Motor neuron (in vitro differentiated cells): ENCODE results near the gene GPR108. TPM values are rescaled to one million over a fixed set of nuclear protein-coding genes. Genes with fewer than 3 reads are reported as not detected.

Experiments
- ATAC-seq, 8 experiments: fragments of 200-7000 bp; cut with Tn5 transposase; replicated peaks in 6 of 8; 2 replicates each; pipeline ENCODE4 v1.8.0; 2021; ENCODE audit warnings: mild to moderate bottlenecking in 8 of 8, moderate library complexity in 8 of 8
- H3K27ac ChIP-seq, 2 donors: fragments of 250-450 bp; sonication (Bioruptor Pico); 2 replicates each; pipeline ENCODE4 v1.9.0; 2021; ENCODE audit warnings: antibody characterized with exemption in 2 of 2, mild to moderate bottlenecking in 2 of 2, moderate library complexity in 1 of 2
- H3K4me1 ChIP-seq, 2 donors: fragments of 250-450 bp; sonication (Bioruptor Pico); replicated peaks in 1 of 2; 2 replicates each; pipeline ENCODE4 v1.6.1; 2021; ENCODE audit warnings: antibody characterized with exemption in 2 of 2, mild to moderate bottlenecking in 2 of 2, moderate library complexity in 1 of 2
- H3K4me3 ChIP-seq, 5 donors: fragments of 250-450 bp; sonication (Bioruptor Pico); 2 replicates each; pipeline ENCODE4 v1.9.0; 2021; ENCODE audit warnings: antibody characterized with exemption in 5 of 5, mild to moderate bottlenecking in 5 of 5, moderate library complexity in 4 of 5
- WGBS, 10 experiments: fragments of 450-650 bp; shearing (Covaris generic); methylation state at CpG; one replicate each; pipeline ENCODE4 v1.0.0; 2022; 5-methylcytosine and 5-hydroxymethylcytosine counted together
- in situ Hi-C, 9 experiments: fragments of 400-800 bp; cut with MboI; loops; one replicate each; pipeline ENCODE4 v1.15.0; 2021; ENCODE audit warnings: low sequenced_read_pairs in 9 of 9, low pct_unique_long_range_greater_than_20kb in 2 of 9; ENCODE audit not compliant: unreplicated experiment in 9 of 9
- total RNA-seq, 8 experiments: library from RNA; unstranded; fragments of 300-600 nt; gene quantifications; 2 replicates each; pipeline versions ENCODE4 v1.2.3 to v1.2.4, GENCODE V29; 2022

The GPR108 gene
- total RNA-seq, 8 experiments from 2014 or later = 19.0 to 76.9 (median 31.0) TPM

- in situ Hi-C loops = no loop called here
- peaks cover 0 to 2% of the 10 kb centered on the region in 2 donors for H3K4me1 ChIP-seq
- no peak overlapping the region for H3K4me3 ChIP-seq
- H3K27ac ChIP-seq = no peak overlapping the region
- ATAC-seq = peak in 5 of 8 experiments; percentile 4 to 84 (median 62)
- 40 to 100% (median 100%) methylated on average over 1 to 3 of the region's 21 CpGs; no CpG with 5 or more reads in 7 of the 10 experiments for WGBS, 10 experiments
These were observed 18.4 kb downstream of the GPR108 start for GRCh38 chr19:6718741-6719539.

- Histone ChIP-seq H3K27ac (no peak overlapping the region), H3K4me3 (no peak overlapping the region), H3K4me1 (peaks cover 0 to 2% of the 10 kb centered on the region in 2 donors)
- in situ Hi-C loops = no loop called here
- WGBS, 10 experiments = 0% methylated on average over 2 of the region's 23 CpGs; no CpG with 5 or more reads in 9 of the 10 experiments
- ATAC-seq = peak in 1 of 8 experiments; percentile 13
These were observed 19.2 kb downstream of the GPR108 start for GRCh38 chr19:6718111-6718740.

DNA sequence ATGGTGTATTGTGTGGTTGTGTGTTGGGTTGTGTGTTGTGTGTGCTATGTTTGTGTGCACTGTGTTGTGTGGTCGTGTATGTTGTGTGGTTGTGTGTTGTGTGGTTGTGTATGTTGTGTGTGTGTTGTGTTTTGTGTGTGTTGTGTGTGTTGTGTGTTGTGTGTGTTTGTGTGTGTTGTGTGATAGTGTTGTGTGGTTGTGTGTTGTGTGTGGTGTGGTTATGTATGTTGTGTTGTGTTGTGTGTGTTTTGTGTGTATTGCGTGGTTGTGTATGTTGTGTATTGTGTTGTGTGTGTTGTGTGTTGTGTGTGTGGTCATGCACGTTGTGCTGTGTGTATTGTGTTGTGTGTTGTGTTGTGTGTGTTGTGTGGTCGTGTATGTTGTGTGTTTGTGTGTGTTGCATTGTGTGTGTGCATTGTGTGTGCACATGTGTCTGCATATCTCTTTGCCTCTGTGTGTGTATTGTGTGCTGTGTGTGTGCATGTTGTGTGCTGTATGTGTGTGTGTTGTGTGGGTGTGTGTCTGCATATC lies 19.9 kb downstream of the GPR108 start:
- 31 to 86% (median 62%) methylated on average over 1 to 4 of the region's 4 CpGs; no CpG with 5 or more reads in 1 of the 10 experiments for WGBS, 10 experiments
- ATAC-seq = no peak
- Histone ChIP-seq H3K4me1 (peaks cover 0 to 2% of the 10 kb centered on the region in 2 donors), H3K4me3 (no peak overlapping the region), H3K27ac (no peak overlapping the region)
- in situ Hi-C loops = no loop called here

- H3K4me1 ChIP-seq = peaks cover 0 to 2% of the 10 kb centered on the region in 2 donors
- no peak overlapping the region for H3K27ac ChIP-seq
- ATAC-seq = no peak
- 50 to 86% methylated on average over 1 to 3 of the region's 10 CpGs; no CpG with 5 or more reads in 8 of the 10 experiments for WGBS, 10 experiments
- in situ Hi-C loops = no loop called here
- H3K4me3 ChIP-seq = no peak overlapping the region
These were observed 20.3 kb downstream of the GPR108 start for GRCh38 chr19:6717036-6717435.

DNA sequence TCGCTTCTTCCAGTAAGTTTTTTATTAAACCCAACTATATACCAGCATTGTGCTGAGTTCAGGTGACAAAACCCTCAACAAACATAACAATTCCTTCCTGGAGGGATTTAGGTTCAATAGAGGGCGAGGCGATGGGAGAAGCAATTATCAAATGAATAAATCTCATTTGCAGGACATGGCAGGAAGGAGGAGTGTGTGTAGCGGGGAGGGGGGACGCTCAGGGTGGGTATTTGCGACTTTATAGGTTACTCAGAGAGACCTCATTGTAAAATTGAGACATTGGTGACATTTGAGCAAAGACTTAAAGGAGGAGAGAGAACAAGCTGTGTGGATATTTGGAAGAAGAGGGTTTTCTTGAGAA lies 20.8 kb downstream of the GPR108 start:
- 33 to 100% (median 60%) methylated on average over 1 to 6 of the region's 6 CpGs for WGBS, 10 experiments
- in situ Hi-C loops = no loop called here

GRCh38 chr19:6714749-6715555 lies 22.4 kb downstream of the GPR108 start:
- in situ Hi-C loops = no loop called here
- WGBS, 10 experiments = 25 to 100% (median 76%) methylated on average over 1 to 11 of the region's 11 CpGs; no CpG with 5 or more reads in 2 of the 10 experiments
- H3K4me3 ChIP-seq = no peak overlapping the region
- ATAC-seq = peak in 1 of 8 experiments; percentile 4
- peaks cover 0 to 2% of the 10 kb centered on the region in 2 donors for H3K4me1 ChIP-seq
- no peak overlapping the region for H3K27ac ChIP-seq

More for the DNA sequence above, 20.8 kb downstream of the GPR108 start:
- no peak for ATAC-seq
- peaks cover 0 to 2% of the 10 kb centered on the region in 2 donors for H3K4me1 ChIP-seq
- H3K4me3 ChIP-seq = no peak overlapping the region
- no peak overlapping the region for H3K27ac ChIP-seq

GRCh38 chr19:6713773-6714692 lies 23.3 kb downstream of the GPR108 start:
- H3K27ac ChIP-seq = no peak overlapping the region
- no peak overlapping the region for H3K4me3 ChIP-seq
- ATAC-seq = peak in 1 of 8 experiments; percentile 10
- 20 to 75% (median 60%) methylated on average over 1 to 4 of the region's 24 CpGs; no CpG with 5 or more reads in 5 of the 10 experiments for WGBS, 10 experiments
- peaks cover 0 to 2% of the 10 kb centered on the region in 2 donors for H3K4me1 ChIP-seq
- in situ Hi-C loops = no loop called here

DNA sequence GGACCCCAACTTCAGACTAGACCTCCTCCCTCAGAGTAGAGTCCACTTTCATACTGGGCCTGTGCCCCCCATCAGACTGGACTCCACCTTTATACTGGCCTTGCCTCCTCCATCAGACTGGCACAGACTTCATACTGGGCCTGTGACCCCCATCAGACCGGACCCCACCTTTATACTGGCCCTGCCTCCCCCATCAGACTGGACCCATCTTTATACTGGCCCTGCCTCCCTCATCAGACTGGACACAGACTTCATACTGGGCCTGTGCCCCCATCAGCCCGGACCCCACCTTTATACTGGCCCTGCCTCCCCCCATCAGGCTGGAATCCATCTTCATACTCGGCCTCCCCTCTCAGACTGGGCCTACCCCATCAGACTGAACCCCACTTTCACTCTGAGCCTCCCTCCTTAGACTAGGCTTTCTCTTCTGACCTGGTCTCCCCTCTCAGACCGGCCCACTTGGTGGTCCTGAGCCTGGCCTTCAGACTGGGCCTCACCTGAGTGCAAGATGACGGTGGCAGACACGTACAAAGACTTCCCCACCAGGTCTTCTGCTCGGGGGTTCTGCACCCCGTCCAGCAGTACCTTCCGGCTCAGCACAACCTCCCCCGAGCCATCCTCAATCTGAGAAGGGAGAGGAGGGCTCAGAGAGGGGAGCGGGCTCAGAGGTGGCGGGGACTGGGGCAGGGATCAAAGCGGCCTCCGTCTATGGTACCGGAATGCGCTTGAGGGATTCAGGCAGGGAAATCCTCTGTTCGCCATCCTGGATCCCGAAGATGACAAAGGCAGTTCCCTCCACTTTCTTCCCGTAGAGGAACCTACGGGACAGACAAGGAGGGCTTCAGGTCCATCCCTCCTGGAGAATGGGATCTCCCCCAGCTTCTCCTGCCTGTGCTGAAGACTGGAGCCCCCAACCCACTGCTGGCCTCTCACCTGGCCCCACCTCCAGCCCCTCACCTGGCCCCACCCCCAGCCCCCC lies 24.4 kb downstream of the GPR108 start:
- Histone ChIP-seq H3K27ac (no peak overlapping the region), H3K4me1 (no peaks in the 10 kb centered on the region), H3K4me3 (no peak overlapping the region)
- no peak for ATAC-seq
- WGBS, 10 experiments = 60 to 95% (median 69%) methylated on average over 1 to 5 of the region's 20 CpGs; no CpG with 5 or more reads in 7 of the 10 experiments
- in situ Hi-C loops = no loop called here

DNA sequence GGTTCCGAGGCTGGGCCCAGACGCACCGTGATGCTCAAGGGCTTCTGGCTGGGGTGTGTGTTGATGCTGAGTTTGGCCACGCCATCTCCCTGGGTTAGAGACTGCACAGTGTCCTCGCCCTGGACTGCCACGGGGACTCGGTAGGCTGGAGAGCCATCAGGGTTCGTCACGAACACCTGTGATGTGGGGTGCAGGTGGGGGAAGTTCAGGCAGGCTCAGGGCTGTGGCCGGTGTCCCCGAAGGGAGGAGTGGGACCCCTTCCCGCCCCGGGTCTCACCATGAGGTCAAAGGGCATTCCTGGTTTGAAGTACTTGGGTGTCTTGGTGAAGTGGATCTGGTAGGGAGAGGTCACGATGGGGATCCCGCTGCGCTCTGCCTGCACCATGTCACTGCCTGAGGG lies 25.1 kb downstream of the GPR108 start:
- no peak for ATAC-seq
- WGBS, 10 experiments = 40 to 83% (median 77%) methylated on average over 1 to 6 of the region's 16 CpGs; no CpG with 5 or more reads in 7 of the 10 experiments
- in situ Hi-C loops = no loop called here
- no peaks in the 10 kb centered on the region for H3K4me1 ChIP-seq
- H3K27ac ChIP-seq = no peak overlapping the region
- H3K4me3 ChIP-seq = no peak overlapping the region

DNA sequence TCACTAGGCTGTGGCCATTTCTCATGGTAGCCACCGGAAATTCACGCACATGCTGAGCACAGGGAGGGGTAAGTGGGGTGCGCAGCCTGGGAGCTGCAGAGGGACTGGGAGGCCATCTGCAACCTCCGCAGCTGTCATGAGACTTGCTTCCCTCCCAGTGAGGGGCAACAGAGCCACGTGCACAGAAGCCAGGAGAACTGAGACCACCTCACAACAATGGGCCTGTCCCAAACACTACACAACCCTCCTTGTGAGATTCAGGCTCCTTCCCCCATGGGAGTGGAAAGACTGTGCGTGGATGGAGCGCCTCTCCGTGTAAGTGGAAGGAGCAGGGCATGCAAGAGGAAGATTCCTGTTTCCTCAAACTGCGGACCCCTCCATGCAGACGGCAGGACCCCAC lies 25.8 kb downstream of the GPR108 start:
- in situ Hi-C loops = no loop called here
- 80 to 100% (median 93%) methylated on average over 1 to 3 of the region's 10 CpGs; no CpG with 5 or more reads in 6 of the 10 experiments for WGBS, 10 experiments
- Histone ChIP-seq H3K4me1 (no peaks in the 10 kb centered on the region), H3K27ac (no peak overlapping the region), H3K4me3 (no peak overlapping the region)
- ATAC-seq = no peak

DNA sequence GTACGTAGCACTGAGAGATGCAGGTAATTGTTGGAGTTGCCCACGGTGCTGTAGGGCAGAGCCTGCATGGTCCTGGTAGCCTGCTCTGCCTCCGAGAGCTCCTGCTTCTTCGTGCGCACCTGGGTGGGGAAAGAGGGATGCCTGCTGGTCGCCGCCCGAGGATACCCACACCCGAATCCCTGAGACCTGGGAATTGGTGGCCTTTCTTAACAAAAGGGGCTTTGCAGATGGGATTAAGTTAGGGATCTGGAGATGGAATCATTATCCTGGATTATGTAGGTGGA lies 26.4 kb downstream of the GPR108 start:
- in situ Hi-C loops = no loop called here
- WGBS, 10 experiments = 40 to 89% (median 62%) methylated on average over 1 to 6 of the region's 9 CpGs; no CpG with 5 or more reads in 7 of the 10 experiments
- no peak for ATAC-seq

More for the DNA sequence above, 26.4 kb downstream of the GPR108 start:
- Histone ChIP-seq H3K4me3 (no peak overlapping the region), H3K27ac (no peak overlapping the region), H3K4me1 (no peaks in the 10 kb centered on the region)
